Coronary artery (tissue), 2 donors: ENCODE results near the gene CHCT1.

Experiments used
- DNase-seq: peaks from one replicate; pipeline ENCODE4 v3.0.0-alpha.2; 2017; ENCODE audit warnings: low spot score
- H3K27ac ChIP-seq, 2 donors: fragments of 200-600 bp; sonication (generic); one replicate each; pipeline ENCODE4 v1.5.1; 2016 to 2019
- H3K4me3 ChIP-seq: fragments of 200-600 bp; sonication (generic); 2 replicates; pipeline ENCODE4 v1.5.1; 2016; ENCODE audit warnings: mild to moderate bottlenecking, moderate library complexity
- TF ChIP-seq, protein P1 (sequence below): fragments of 200-600 bp; sonication (generic); IDR thresholded peaks from one replicate; pipeline ENCODE4 v1.5.1; 2019; ENCODE audit warnings: antibody characterized with exemption

CHCT1 gene

GRCh38 chr17:60387666-60388065 lies 34.6 kb upstream of the CHCT1 start:
- TF ChIP-seq, protein P1, sequence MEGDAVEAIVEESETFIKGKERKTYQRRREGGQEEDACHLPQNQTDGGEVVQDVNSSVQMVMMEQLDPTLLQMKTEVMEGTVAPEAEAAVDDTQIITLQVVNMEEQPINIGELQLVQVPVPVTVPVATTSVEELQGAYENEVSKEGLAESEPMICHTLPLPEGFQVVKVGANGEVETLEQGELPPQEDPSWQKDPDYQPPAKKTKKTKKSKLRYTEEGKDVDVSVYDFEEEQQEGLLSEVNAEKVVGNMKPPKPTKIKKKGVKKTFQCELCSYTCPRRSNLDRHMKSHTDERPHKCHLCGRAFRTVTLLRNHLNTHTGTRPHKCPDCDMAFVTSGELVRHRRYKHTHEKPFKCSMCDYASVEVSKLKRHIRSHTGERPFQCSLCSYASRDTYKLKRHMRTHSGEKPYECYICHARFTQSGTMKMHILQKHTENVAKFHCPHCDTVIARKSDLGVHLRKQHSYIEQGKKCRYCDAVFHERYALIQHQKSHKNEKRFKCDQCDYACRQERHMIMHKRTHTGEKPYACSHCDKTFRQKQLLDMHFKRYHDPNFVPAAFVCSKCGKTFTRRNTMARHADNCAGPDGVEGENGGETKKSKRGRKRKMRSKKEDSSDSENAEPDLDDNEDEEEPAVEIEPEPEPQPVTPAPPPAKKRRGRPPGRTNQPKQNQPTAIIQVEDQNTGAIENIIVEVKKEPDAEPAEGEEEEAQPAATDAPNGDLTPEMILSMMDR: no peak
- DNase-seq: no peak
- Histone ChIP-seq H3K27ac (no peak overlapping the region), H3K4me3 (no peak overlapping the region)

- Histone ChIP-seq H3K4me3 (no peak overlapping the region), H3K27ac (no peak overlapping the region)
- no peak for DNase-seq
- TF ChIP-seq, protein P1: no peak
Observed at GRCh38 chr17:60388742-60389141, 33.5 kb upstream of the CHCT1 start.

- H3K27ac ChIP-seq: peak overlapping the region in 1 of 2 donors; percentile 90
- H3K4me3 ChIP-seq: peak overlapping the region; percentile 84
- no peak for DNase-seq
- TF ChIP-seq, protein P1: no peak
Observed at GRCh38 chr17:60390186-60390585, 32.1 kb upstream of the CHCT1 start.

DNA sequence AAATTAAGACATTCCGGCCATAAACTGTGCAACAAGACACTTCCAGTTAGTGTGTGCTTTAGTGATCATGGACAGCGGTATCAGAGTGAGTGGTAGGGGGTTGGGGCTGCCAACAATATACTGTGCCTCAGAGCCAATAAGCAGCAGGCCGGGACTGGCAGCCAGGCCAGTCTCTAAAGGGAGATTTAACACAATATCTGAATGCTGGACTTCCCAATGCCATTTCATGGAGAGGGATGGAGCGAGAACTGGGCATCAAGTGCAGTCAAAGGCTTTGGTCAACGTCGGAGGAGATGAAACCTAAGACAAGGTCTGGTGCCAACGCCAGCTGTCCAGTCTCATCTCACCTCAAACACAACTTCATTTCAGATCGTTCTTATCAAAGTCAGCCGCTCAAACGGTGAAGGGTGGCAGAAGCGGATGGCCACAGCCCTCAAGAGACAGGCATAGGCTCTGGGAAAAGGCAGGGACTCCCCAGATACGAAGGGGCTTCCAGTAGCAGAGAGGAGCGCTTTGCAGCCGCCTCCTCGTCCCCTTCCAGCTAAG lies 31.3 kb upstream of the CHCT1 start:
- TF ChIP-seq, protein P1: no peak
- peak overlapping the region; percentile 90 for H3K27ac ChIP-seq
- DNase-seq: no peak
- H3K4me3 ChIP-seq: peak overlapping the region; percentile 84

DNA sequence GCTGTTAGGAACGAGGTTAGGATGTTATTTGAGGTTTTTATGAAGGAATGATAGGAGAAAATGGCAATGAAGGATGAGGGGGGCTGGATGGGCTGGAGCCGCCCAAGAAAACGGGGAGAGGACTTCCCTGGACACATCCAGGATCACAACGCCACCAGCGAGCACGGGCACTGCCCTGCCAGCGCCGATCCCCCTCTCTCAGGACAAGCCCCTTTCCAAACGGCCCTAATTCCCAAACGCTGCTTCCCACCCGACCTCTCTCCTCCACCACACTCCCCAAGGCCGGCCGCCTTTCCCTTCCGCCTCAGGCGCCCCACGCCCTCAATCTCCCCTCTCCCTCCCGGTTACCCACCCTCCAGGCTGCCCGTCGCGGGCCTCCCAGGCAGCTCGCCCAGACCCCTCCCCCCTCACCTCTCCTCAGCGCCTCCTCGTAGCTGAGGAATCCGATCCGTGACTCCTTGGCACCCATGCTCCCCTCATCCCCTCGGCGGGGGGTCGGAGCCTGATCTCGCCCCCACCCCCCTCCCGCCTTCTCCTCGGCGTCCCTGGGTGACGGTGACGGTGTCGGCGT lies 30.7 kb upstream of the CHCT1 start:
- no peak for DNase-seq
- H3K27ac ChIP-seq: peak overlapping the region; percentile 90
- H3K4me3 ChIP-seq: peak overlapping the region; percentile 84
- TF ChIP-seq, protein P1: no peak

- Histone ChIP-seq H3K27ac (peak within 1 kb of the TSS; percentile 90), H3K4me3 (peak within 1 kb of the TSS; percentile 84)
- TF ChIP-seq, protein P1: no peak
- DNase-seq: peak; percentile 99
Observed at GRCh38 chr17:60392042-60392844, 30.0 kb upstream of the CHCT1 start, which contains the start of gene USP32. Gene USP32 (minus strand): TSS chr17:60392133. CDS start chr17:60391939, 194 bp downstream.
